GM23338 (cell line): ENCODE data around the gene BID. TPM values are rescaled to one million over a fixed set of nuclear protein-coding genes. Genes with fewer than 3 reads are reported as not detected.

Source experiments
- ATAC-seq: fragments of 200-7000 bp; cut with Tn5 transposase; 3 replicates; pipeline ENCODE4 v1.9.1; 2020
- DNase-seq: peaks from one replicate; pipeline ENCODE4 v3.0.0-alpha.2; 2015; ENCODE audit warnings: low spot score
- H2AFZ ChIP-seq: fragments of 200-600 bp; sonication (generic); 2 replicates; pipeline ENCODE4 v1.8.0; 2016; ENCODE audit warnings: antibody characterized with exemption, mild to moderate bottlenecking, moderate library complexity
- H3F3A ChIP-seq: fragments of 200-600 bp; sonication (generic); replicated peaks from 2 replicates; pipeline ENCODE4 v1.8.0; 2017; ENCODE audit warnings: antibody characterized with exemption, mixed run types, low read depth
- H3K27ac ChIP-seq: fragments of 200-600 bp; sonication (generic); 2 replicates; pipeline ENCODE4 v1.6.1; 2016; ENCODE audit warnings: low read depth
- H3K27me3 ChIP-seq: fragments of 200-600 bp; sonication (generic); 2 replicates; pipeline ENCODE4 v1.8.0; 2016; ENCODE audit warnings: mild to moderate bottlenecking, mixed run types, moderate library complexity; ENCODE audit not compliant: insufficient read depth
- H3K36me3 ChIP-seq: fragments of 200-600 bp; sonication (generic); 2 replicates; pipeline ENCODE4 v1.8.0; 2016; ENCODE audit warnings: mild to moderate bottlenecking; ENCODE audit not compliant: insufficient read depth
- H3K4me1 ChIP-seq: fragments of 200-600 bp; sonication (generic); 2 replicates; pipeline ENCODE4 v1.8.0; 2016; ENCODE audit warnings: mild to moderate bottlenecking, moderate library complexity; ENCODE audit not compliant: insufficient read depth
- H3K4me2 ChIP-seq: fragments of 200-600 bp; sonication (generic); 2 replicates; pipeline ENCODE4 v1.7.1; 2017; ENCODE audit warnings: mixed run types
- H3K4me3 ChIP-seq: fragments of 200-600 bp; sonication (generic); 2 replicates; pipeline ENCODE4 v1.6.1; 2016; ENCODE audit warnings: mixed run types
- H3K79me2 ChIP-seq: fragments of 200-600 bp; sonication (generic); replicated peaks from 2 replicates; pipeline ENCODE4 v1.8.0; 2017; ENCODE audit warnings: mild to moderate bottlenecking; ENCODE audit not compliant: insufficient read depth
- H3K9me2 ChIP-seq: fragments of 200-600 bp; sonication (generic); 2 replicates; pipeline ENCODE4 v1.8.0; 2017; ENCODE audit not compliant: insufficient read depth
- H4K20me1 ChIP-seq: fragments of 200-600 bp; sonication (generic); replicated peaks from 2 replicates; pipeline ENCODE4 v1.8.0; 2017; ENCODE audit warnings: mild to moderate bottlenecking; ENCODE audit not compliant: insufficient read depth
- H3K27ac Mint-ChIP-seq: 2 replicates; pipeline ENCODE4 v1.8.0; 2020; ENCODE audit warnings: inconsistent platforms, mild to moderate bottlenecking, moderate library complexity, mixed read lengths
- H3K27me3 Mint-ChIP-seq: 3 replicates; pipeline ENCODE4 v1.8.0; 2022; ENCODE audit warnings: low read depth, mild to moderate bottlenecking, moderate library complexity, mixed read lengths, inconsistent platforms; ENCODE audit not compliant: insufficient read depth, poor library complexity
- H3K36me3 Mint-ChIP-seq: 3 replicates; pipeline ENCODE4 v1.8.0; 2021; ENCODE audit warnings: low read depth, mild to moderate bottlenecking, inconsistent platforms, moderate library complexity, mixed read lengths
- H3K4me1 Mint-ChIP-seq: 3 replicates; pipeline ENCODE4 v1.8.0; 2020; ENCODE audit warnings: mild to moderate bottlenecking, inconsistent platforms, mixed read lengths
- H3K4me3 Mint-ChIP-seq: 3 replicates; pipeline ENCODE4 v1.8.0; 2021; ENCODE audit warnings: moderate library complexity, mild to moderate bottlenecking, inconsistent platforms, mixed read lengths
- H3K9me3 Mint-ChIP-seq: 3 replicates; pipeline ENCODE4 v1.8.0; 2020; ENCODE audit warnings: moderate library complexity, mild to moderate bottlenecking, inconsistent platforms, mixed read lengths
- CREB1 ChIP-seq: fragments of 250-450 bp; sonication (Bioruptor Pico); IDR thresholded peaks from 2 replicates; pipeline ENCODE4 v1.5.0; 2020; ENCODE audit warnings: low read depth, mild to moderate bottlenecking, moderate library complexity
- CTCF ChIP-seq, 2 experiments: fragments of 200-600 bp in 1 of 2; sonication (generic) in 1 of 2; conservative IDR thresholded peaks; 2 replicates each; pipeline versions ENCODE4 v1.5.1 to v1.6.1; 2016 to 2017; ENCODE audit warnings: antibody characterized with exemption in 2 of 2, low read depth in 2 of 2, mild to moderate bottlenecking in 2 of 2, moderate library complexity in 1 of 2
- EZH2 ChIP-seq: fragments of 200-600 bp; sonication (generic); IDR thresholded peaks from one replicate; pipeline ENCODE4 v1.8.0; 2017; ENCODE audit warnings: antibody characterized with exemption, mild to moderate bottlenecking, low read depth; ENCODE audit not compliant: unreplicated experiment
- EZH2phosphoT487 ChIP-seq: fragments of 200-600 bp; sonication (generic); IDR thresholded peaks from one replicate; pipeline ENCODE4 v1.8.1; 2018; ENCODE audit warnings: antibody characterized with exemption; ENCODE audit not compliant: unreplicated experiment
- JUNB ChIP-seq: IDR thresholded peaks from one replicate; pipeline ENCODE4 v1.6.1; 2016; ENCODE audit warnings: antibody characterized with exemption; ENCODE audit not compliant: unreplicated experiment
- NANOG ChIP-seq: IDR thresholded peaks from 2 replicates; pipeline ENCODE4 v1.6.1; 2016; ENCODE audit warnings: antibody characterized with exemption, borderline replicate concordance
- POLR2AphosphoS5 ChIP-seq: IDR thresholded peaks from 2 replicates; pipeline ENCODE4 v1.6.1; 2016; ENCODE audit warnings: antibody characterized with exemption, low read depth
- ZNF114 ChIP-seq: fragments of 250-450 bp; sonication (Bioruptor Pico); IDR thresholded peaks from 2 replicates; pipeline ENCODE4 v1.5.0; 2020; ENCODE audit warnings: mild to moderate bottlenecking, moderate library complexity
- ZNF462 ChIP-seq: fragments of 250-450 bp; sonication (Bioruptor Pico); IDR thresholded peaks from 2 replicates; pipeline ENCODE4 v1.5.0; 2020; ENCODE audit warnings: mild to moderate bottlenecking, moderate library complexity
- polyA plus RNA-seq: library from polyadenylated mRNA; unstranded; fragments of >200 nt; fragmentation: Nextera tagmentation; extraction: Ambion mirVana; gene quantifications from 2 replicates; pipeline ENCODE4 v1.2.1, GENCODE V29; 2016
- total RNA-seq: library from RNA; depleted of rRNA; stranded (reverse); fragments of >200 nt; shearing (Covaris generic); gene quantifications from 2 replicates; pipeline ENCODE4 v1.2.3, GENCODE V29; 2014

BID gene
- total and polyA plus RNA-seq, 2 experiments from 2014 or later = 65.1 to 125 TPM

GRCh38 chr22:17816649-17817048 lies 42.4 kb upstream of the BID start (continued):
- TF ChIP-seq ZNF462 (no peak), EZH2phosphoT487 (no peak)

- ATAC-seq (peak; percentile 56; the same call in 2 of the 3 replicates), DNase-seq (no peak)
- Histone ChIP-seq H3K36me3 (no peaks in the 10 kb centered on the region), H3K79me2 (no peaks in the 10 kb centered on the region), H3K27ac (no peak overlapping the region), H2AFZ (no peak overlapping the region), H3K9me2 (no peaks in the 10 kb centered on the region), H3K27me3 (no peaks in the 10 kb centered on the region), H3K4me3 (no peak overlapping the region), H3K4me1 (no peaks in the 10 kb centered on the region), H4K20me1 (0 out of 2 replicates have a peak, but pooled peaks cover 5% of the 10 kb centered on the region), H3F3A (no peaks in the 10 kb centered on the region), H3K4me2 (no peak overlapping the region)
- H3K9me3 Mint-ChIP-seq = no peaks in the 10 kb centered on the region
- H3K4me3 Mint-ChIP-seq = no peak overlapping the region
- H3K27ac Mint-ChIP-seq = no peak overlapping the region
- H3K36me3 Mint-ChIP-seq = no peaks in the 10 kb centered on the region; the same call in 1 of the 3 replicates
- peaks cover 7% of the 10 kb centered on the region for H3K27me3 Mint-ChIP-seq
- peaks cover 5% of the 10 kb centered on the region; the same call in 2 of the 3 replicates for H3K4me1 Mint-ChIP-seq
- TF ChIP-seq NANOG = no peak
- no peak for TF ChIP-seq JUNB
- TF ChIP-seq EZH2 = no peak
- TF ChIP-seq CTCF (conservative IDR thresholded peaks at IDR 0.05; ENCODE audit: low read depth in 2 of 2) = no peak
- TF ChIP-seq CREB1 (CRISPR knock-in tag) = no peak
- no peak for TF ChIP-seq POLR2AphosphoS5
- TF ChIP-seq ZNF114 (CRISPR knock-in tag) = no peak
These were observed 41.5 kb upstream of the BID start for GRCh38 chr22:17815703-17816254.
